MM.1S (cell line): ENCODE results near the gene NDFIP1.

Source experiments
- DNase-seq: peaks from one replicate; pipeline ENCODE4 v3.0.0-alpha.2; 2015
- H2AFZ ChIP-seq: fragments of 300-600 bp; sonication (generic); 2 replicates; pipeline ENCODE4 v1.6.0; 2016; ENCODE audit warnings: antibody characterized with exemption, low read length
- H3F3A ChIP-seq: fragments of 300-600 bp; sonication (generic); 2 replicates; pipeline ENCODE4 v1.6.1; 2016; ENCODE audit warnings: mild to moderate bottlenecking, antibody characterized with exemption, low read length, moderate library complexity, mixed read lengths; ENCODE audit not compliant: insufficient read depth
- H3K27ac ChIP-seq: fragments of 300-600 bp; sonication (generic); 2 replicates; pipeline ENCODE4 v1.5.1; 2016; ENCODE audit warnings: mild to moderate bottlenecking, low read length
- H3K27me3 ChIP-seq: fragments of 300-600 bp; sonication (generic); replicated peaks from 2 replicates; pipeline ENCODE4 v1.6.0; 2016; ENCODE audit warnings: low read length; ENCODE audit not compliant: insufficient read depth
- H3K36me3 ChIP-seq: fragments of 300-600 bp; sonication (generic); replicated peaks from 2 replicates; pipeline ENCODE4 v1.6.1; 2016; ENCODE audit warnings: mild to moderate bottlenecking, low read length, mixed read lengths; ENCODE audit not compliant: insufficient read depth
- H3K4me1 ChIP-seq: fragments of 300-600 bp; sonication (generic); 2 replicates; pipeline ENCODE4 v1.6.1; 2016; ENCODE audit warnings: low read length, mixed read lengths
- H3K4me2 ChIP-seq: fragments of 300-600 bp; sonication (generic); 2 replicates; pipeline ENCODE4 v1.6.0; 2016; ENCODE audit warnings: low read depth, low read length
- H3K4me3 ChIP-seq: fragments of 300-600 bp; sonication (generic); 2 replicates; pipeline ENCODE4 v1.5.1; 2016; ENCODE audit warnings: low read length, mixed read lengths
- H3K79me2 ChIP-seq: fragments of 300-600 bp; sonication (generic); 2 replicates; pipeline ENCODE4 v1.6.1; 2016; ENCODE audit warnings: mixed run types, low read length, mixed read lengths
- H3K9ac ChIP-seq: fragments of 300-600 bp; sonication (generic); 2 replicates; pipeline ENCODE4 v1.6.1; 2016; ENCODE audit warnings: low read length, mixed read lengths
- H3K9me2 ChIP-seq: fragments of 300-600 bp; sonication (generic); replicated peaks from 2 replicates; pipeline ENCODE4 v1.6.1; 2016; ENCODE audit warnings: mild to moderate bottlenecking, low read length, mixed read lengths; ENCODE audit not compliant: insufficient read depth
- H3K9me3 ChIP-seq: fragments of 300-600 bp; sonication (generic); replicated peaks from 2 replicates; pipeline ENCODE4 v1.6.1; 2016; ENCODE audit warnings: mild to moderate bottlenecking, low read length, mixed read lengths; ENCODE audit not compliant: insufficient read depth
- H4K20me1 ChIP-seq: fragments of 300-600 bp; sonication (generic); 2 replicates; pipeline ENCODE4 v1.6.1; 2016; ENCODE audit warnings: mild to moderate bottlenecking, low read length, moderate library complexity, mixed read lengths; ENCODE audit not compliant: insufficient read depth
- EZH2 ChIP-seq: fragments of 300-600 bp; sonication (generic); optimal IDR thresholded peaks from 2 replicates; pipeline ENCODE3; 2017; ENCODE audit warnings: low read depth, mild to moderate bottlenecking, antibody characterized with exemption, low read length, mixed read lengths
- EZH2phosphoT487 ChIP-seq: fragments of 300-600 bp; sonication (generic); IDR thresholded peaks from 2 replicates; pipeline ENCODE4 v1.6.1; 2018; ENCODE audit warnings: antibody characterized with exemption, low read length
- TF ChIP-seq, protein P1 (sequence below): fragments of 300-600 bp; sonication (generic); IDR thresholded peaks from 2 replicates; pipeline ENCODE4 v1.5.1; 2016; ENCODE audit warnings: antibody characterized with exemption, low read length, mixed read lengths

NDFIP1 gene

GRCh38 chr5:142199388-142199787 is 90.8 kb downstream of the NDFIP1 start:
- TF ChIP-seq EZH2: no peak
- no peak for TF ChIP-seq EZH2phosphoT487
- TF ChIP-seq, protein P1, sequence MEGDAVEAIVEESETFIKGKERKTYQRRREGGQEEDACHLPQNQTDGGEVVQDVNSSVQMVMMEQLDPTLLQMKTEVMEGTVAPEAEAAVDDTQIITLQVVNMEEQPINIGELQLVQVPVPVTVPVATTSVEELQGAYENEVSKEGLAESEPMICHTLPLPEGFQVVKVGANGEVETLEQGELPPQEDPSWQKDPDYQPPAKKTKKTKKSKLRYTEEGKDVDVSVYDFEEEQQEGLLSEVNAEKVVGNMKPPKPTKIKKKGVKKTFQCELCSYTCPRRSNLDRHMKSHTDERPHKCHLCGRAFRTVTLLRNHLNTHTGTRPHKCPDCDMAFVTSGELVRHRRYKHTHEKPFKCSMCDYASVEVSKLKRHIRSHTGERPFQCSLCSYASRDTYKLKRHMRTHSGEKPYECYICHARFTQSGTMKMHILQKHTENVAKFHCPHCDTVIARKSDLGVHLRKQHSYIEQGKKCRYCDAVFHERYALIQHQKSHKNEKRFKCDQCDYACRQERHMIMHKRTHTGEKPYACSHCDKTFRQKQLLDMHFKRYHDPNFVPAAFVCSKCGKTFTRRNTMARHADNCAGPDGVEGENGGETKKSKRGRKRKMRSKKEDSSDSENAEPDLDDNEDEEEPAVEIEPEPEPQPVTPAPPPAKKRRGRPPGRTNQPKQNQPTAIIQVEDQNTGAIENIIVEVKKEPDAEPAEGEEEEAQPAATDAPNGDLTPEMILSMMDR: no peak
- Histone ChIP-seq H3K4me3 (no peak overlapping the region), H3K4me2 (no peak overlapping the region), H3F3A (no peaks in the 10 kb centered on the region), H3K27me3 (no peaks in the 10 kb centered on the region), H3K27ac (no peak overlapping the region), H3K79me2 (no peaks in the 10 kb centered on the region), H4K20me1 (no peaks in the 10 kb centered on the region), H3K36me3 (no peaks in the 10 kb centered on the region), H3K4me1 (no peaks in the 10 kb centered on the region), H3K9me3 (no peaks in the 10 kb centered on the region), H2AFZ (no peak overlapping the region), H3K9me2 (no peaks in the 10 kb centered on the region), H3K9ac (no peak overlapping the region)
- no peak for DNase-seq

- Histone ChIP-seq H3K9me3 (no peaks in the 10 kb centered on the region), H3K9me2 (no peaks in the 10 kb centered on the region), H3K27me3 (no peaks in the 10 kb centered on the region), H3K79me2 (no peaks in the 10 kb centered on the region), H3K4me1 (no peaks in the 10 kb centered on the region), H4K20me1 (no peaks in the 10 kb centered on the region), H3K27ac (no peak overlapping the region), H3F3A (no peaks in the 10 kb centered on the region), H2AFZ (no peak overlapping the region), H3K9ac (no peak overlapping the region), H3K36me3 (no peaks in the 10 kb centered on the region), H3K4me3 (no peak overlapping the region), H3K4me2 (no peak overlapping the region)
- TF ChIP-seq, protein P1: no peak
- no peak for TF ChIP-seq EZH2phosphoT487
- TF ChIP-seq EZH2: no peak
- DNase-seq: no peak
These were observed 91.8 kb downstream of the NDFIP1 start for GRCh38 chr5:142200387-142200786.

- Histone ChIP-seq H3K27ac (no peak overlapping the region), H3K9me2 (no peaks in the 10 kb centered on the region), H3K4me1 (no peaks in the 10 kb centered on the region), H3K9ac (no peak overlapping the region), H3K27me3 (no peaks in the 10 kb centered on the region), H3K36me3 (no peaks in the 10 kb centered on the region), H3K4me2 (no peak overlapping the region), H2AFZ (no peak overlapping the region), H4K20me1 (no peaks in the 10 kb centered on the region), H3F3A (no peaks in the 10 kb centered on the region), H3K9me3 (no peaks in the 10 kb centered on the region), H3K79me2 (no peaks in the 10 kb centered on the region), H3K4me3 (no peak overlapping the region)
- TF ChIP-seq EZH2: no peak
- TF ChIP-seq EZH2phosphoT487: no peak
- TF ChIP-seq, protein P1: no peak
- no peak for DNase-seq
These were observed 92.9 kb downstream of the NDFIP1 start for GRCh38 chr5:142201471-142201887.

DNA sequence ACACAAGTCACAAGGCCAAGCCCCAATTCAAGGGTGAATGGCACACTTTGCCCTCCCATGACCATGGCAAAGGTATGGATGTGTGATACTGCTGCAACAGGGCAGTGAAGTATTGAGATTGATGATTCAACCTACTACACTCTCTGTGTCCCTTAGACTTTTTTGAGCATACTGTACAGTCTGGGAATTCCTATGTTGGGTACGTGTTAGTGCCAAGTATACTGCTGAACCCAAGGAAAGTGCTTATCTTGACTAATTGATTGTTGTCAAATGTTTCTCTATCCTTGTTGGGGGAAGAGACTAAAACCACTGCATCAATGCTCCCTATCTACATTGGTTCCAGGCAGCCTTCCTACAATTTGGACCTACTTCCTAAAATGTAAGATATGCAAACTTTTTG is 93.7 kb downstream of the NDFIP1 start:
- DNase-seq: no peak

More for the DNA sequence above, 93.7 kb downstream of the NDFIP1 start:
- H3K27me3 ChIP-seq: no peaks in the 10 kb centered on the region
- H3F3A ChIP-seq: no peaks in the 10 kb centered on the region
- no peaks in the 10 kb centered on the region for H3K4me1 ChIP-seq
- no peak overlapping the region for H2AFZ ChIP-seq
- no peak overlapping the region for H3K27ac ChIP-seq
- H4K20me1 ChIP-seq: no peaks in the 10 kb centered on the region
- H3K36me3 ChIP-seq: no peaks in the 10 kb centered on the region
- H3K4me2 ChIP-seq: no peak overlapping the region
- H3K79me2 ChIP-seq: no peaks in the 10 kb centered on the region
- TF ChIP-seq EZH2: no peak
- TF ChIP-seq, protein P1: no peak
- no peak for TF ChIP-seq EZH2phosphoT487
- no peak overlapping the region for H3K9ac ChIP-seq
- no peaks in the 10 kb centered on the region for H3K9me3 ChIP-seq
- H3K4me3 ChIP-seq: no peak overlapping the region
- no peaks in the 10 kb centered on the region for H3K9me2 ChIP-seq
